ENCODE results near the gene EPHB1. TPM values are rescaled to one million over a fixed set of nuclear protein-coding genes. Genes with fewer than 3 reads are reported as not detected.
"Not testable (repeated sequence)": the region's sequence is repeated elsewhere in the genome, so short reads cannot be mapped to it uniquely, and the experiment has no call there.

EPHB1 gene
- total RNA-seq, 1 donor: 0.36 TPM

- Histone ChIP-seq H3K27me3 (ENCODE audit: insufficient read depth, low read length) (no peaks in the 10 kb centered on the region), H3K4me3 (ENCODE audit: insufficient read depth, low read length) (no peak overlapping the region), H3K79me2 (ENCODE audit: insufficient read depth, low read length) (no peaks in the 10 kb centered on the region), H3K27ac (ENCODE audit: low read depth, low read length) (no peak overlapping the region), H4K20me1 (ENCODE audit: insufficient read depth, low read length) (no peaks in the 10 kb centered on the region), H3K9me3 (ENCODE audit: low read depth, low read length) (no peaks in the 10 kb centered on the region), H3K4me2 (ENCODE audit: insufficient read depth, low read length) (no peak overlapping the region), H3K36me3 (ENCODE audit: insufficient read depth, low read length) (no peaks in the 10 kb centered on the region), H2AFZ (ENCODE audit: low read length) (no peak overlapping the region), H3K4me1 (ENCODE audit: insufficient read depth, low read length) (no peaks in the 10 kb centered on the region)
- DNase-seq (ENCODE audit: insufficient read length, low spot score, missing footprints): no peak
- no peak for TF ChIP-seq CTCF (IDR thresholded peaks at IDR 0.05; ENCODE audit: extremely low read depth, low read depth, low read length)
These were observed 311.4 kb downstream of the EPHB1 start for GRCh38 chr3:135106445-135106844.

- H2AFZ ChIP-seq (ENCODE audit: low read length): no peak overlapping the region
- no peak for DNase-seq (ENCODE audit: insufficient read length, low spot score, missing footprints)
- TF ChIP-seq CTCF (IDR thresholded peaks at IDR 0.05; ENCODE audit: extremely low read depth, low read depth, low read length): no peak
- H3K9me3 ChIP-seq (ENCODE audit: low read depth, low read length): no peaks in the 10 kb centered on the region
- no peak overlapping the region for H3K27ac ChIP-seq (ENCODE audit: low read depth, low read length)
- H3K4me2 ChIP-seq (ENCODE audit: insufficient read depth, low read length): no peak overlapping the region
- no peaks in the 10 kb centered on the region for H3K79me2 ChIP-seq (ENCODE audit: insufficient read depth, low read length)
- no peaks in the 10 kb centered on the region for H3K36me3 ChIP-seq (ENCODE audit: insufficient read depth, low read length)
- no peak overlapping the region for H3K4me3 ChIP-seq (ENCODE audit: insufficient read depth, low read length)
- H4K20me1 ChIP-seq (ENCODE audit: insufficient read depth, low read length): no peaks in the 10 kb centered on the region
- no peaks in the 10 kb centered on the region for H3K4me1 ChIP-seq (ENCODE audit: insufficient read depth, low read length)
- no peaks in the 10 kb centered on the region for H3K27me3 ChIP-seq (ENCODE audit: insufficient read depth, low read length)
These were observed 312.0 kb downstream of the EPHB1 start for GRCh38 chr3:135107043-135107442.

- H3K9me3 ChIP-seq (ENCODE audit: low read depth, low read length): no peaks in the 10 kb centered on the region
- no peaks in the 10 kb centered on the region for H4K20me1 ChIP-seq (ENCODE audit: insufficient read depth, low read length)
- no peak for DNase-seq (ENCODE audit: insufficient read length, low spot score, missing footprints)
- no peak for TF ChIP-seq CTCF (IDR thresholded peaks at IDR 0.05; ENCODE audit: extremely low read depth, low read depth, low read length)
- no peak overlapping the region for H2AFZ ChIP-seq (ENCODE audit: low read length)
- H3K27ac ChIP-seq (ENCODE audit: low read depth, low read length): no peak overlapping the region
- H3K4me2 ChIP-seq (ENCODE audit: insufficient read depth, low read length): no peak overlapping the region
- no peaks in the 10 kb centered on the region for H3K27me3 ChIP-seq (ENCODE audit: insufficient read depth, low read length)
- H3K36me3 ChIP-seq (ENCODE audit: insufficient read depth, low read length): no peaks in the 10 kb centered on the region
- H3K4me1 ChIP-seq (ENCODE audit: insufficient read depth, low read length): no peaks in the 10 kb centered on the region
- H3K4me3 ChIP-seq (ENCODE audit: insufficient read depth, low read length): no peak overlapping the region
- H3K79me2 ChIP-seq (ENCODE audit: insufficient read depth, low read length): no peaks in the 10 kb centered on the region
These were observed 314.6 kb downstream of the EPHB1 start for GRCh38 chr3:135109681-135110080.

- not testable (repeated sequence) for DNase-seq (ENCODE audit: insufficient read length, low spot score, missing footprints); H2AFZ ChIP-seq (ENCODE audit: low read length); H3K36me3 ChIP-seq (ENCODE audit: insufficient read depth, low read length); H3K4me2 ChIP-seq (ENCODE audit: insufficient read depth, low read length); H3K27ac ChIP-seq (ENCODE audit: low read depth, low read length); H3K79me2 ChIP-seq (ENCODE audit: insufficient read depth, low read length); H3K9me3 ChIP-seq (ENCODE audit: low read depth, low read length); H3K27me3 ChIP-seq (ENCODE audit: insufficient read depth, low read length); H3K4me1 ChIP-seq (ENCODE audit: insufficient read depth, low read length); H4K20me1 ChIP-seq (ENCODE audit: insufficient read depth, low read length); H3K4me3 ChIP-seq (ENCODE audit: insufficient read depth, low read length)
These were observed 319.5 kb downstream of the EPHB1 start for GRCh38 chr3:135114551-135114950.

Measured in osteoblast (primary cell).